Measurements from ENCODE around the gene CCSER1.

DNA sequence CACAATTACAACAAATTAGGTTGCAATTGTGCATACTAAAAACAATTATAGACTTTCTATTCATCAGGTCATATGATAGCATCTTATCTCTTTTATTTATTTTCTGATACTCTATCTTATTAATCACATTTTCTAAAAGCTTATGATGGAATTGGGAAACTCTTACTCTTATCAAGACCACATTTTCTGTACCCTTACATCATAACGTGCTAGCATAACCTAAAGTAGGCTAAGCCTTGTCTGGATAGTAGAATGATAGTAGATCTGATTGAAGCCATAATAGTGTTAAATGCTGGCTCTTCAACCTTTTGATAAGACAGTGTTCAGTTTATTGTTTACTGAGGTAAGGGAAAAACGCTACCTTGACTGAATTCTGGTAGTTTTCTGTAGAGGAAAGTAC lies 294.0 kb downstream of the CCSER1 start:
- TF ChIP-seq, protein P1, sequence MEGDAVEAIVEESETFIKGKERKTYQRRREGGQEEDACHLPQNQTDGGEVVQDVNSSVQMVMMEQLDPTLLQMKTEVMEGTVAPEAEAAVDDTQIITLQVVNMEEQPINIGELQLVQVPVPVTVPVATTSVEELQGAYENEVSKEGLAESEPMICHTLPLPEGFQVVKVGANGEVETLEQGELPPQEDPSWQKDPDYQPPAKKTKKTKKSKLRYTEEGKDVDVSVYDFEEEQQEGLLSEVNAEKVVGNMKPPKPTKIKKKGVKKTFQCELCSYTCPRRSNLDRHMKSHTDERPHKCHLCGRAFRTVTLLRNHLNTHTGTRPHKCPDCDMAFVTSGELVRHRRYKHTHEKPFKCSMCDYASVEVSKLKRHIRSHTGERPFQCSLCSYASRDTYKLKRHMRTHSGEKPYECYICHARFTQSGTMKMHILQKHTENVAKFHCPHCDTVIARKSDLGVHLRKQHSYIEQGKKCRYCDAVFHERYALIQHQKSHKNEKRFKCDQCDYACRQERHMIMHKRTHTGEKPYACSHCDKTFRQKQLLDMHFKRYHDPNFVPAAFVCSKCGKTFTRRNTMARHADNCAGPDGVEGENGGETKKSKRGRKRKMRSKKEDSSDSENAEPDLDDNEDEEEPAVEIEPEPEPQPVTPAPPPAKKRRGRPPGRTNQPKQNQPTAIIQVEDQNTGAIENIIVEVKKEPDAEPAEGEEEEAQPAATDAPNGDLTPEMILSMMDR (IDR thresholded peaks at IDR 0.05) = no peak
- no peak for TF ChIP-seq EZH2 (IDR thresholded peaks at IDR 0.05; ENCODE audit: borderline replicate concordance, insufficient read depth, low read depth, low read length, poor library complexity, severe bottlenecking)

Measured in B cell (primary cell).